ENCODE results near the gene ITCH. TPM values are rescaled to one million over a fixed set of nuclear protein-coding genes. Genes with fewer than 3 reads are reported as not detected.
"Not testable (repeated sequence)": the region's sequence is repeated elsewhere in the genome, so short reads cannot be mapped to it uniquely, and the experiment has no call there.

Gene ITCH
- total RNA-seq, 2 donors from 2014 or later: 35.6 to 40.2 TPM

- no peak overlapping the region for H3K4me3 ChIP-seq
- H3K27me3 ChIP-seq: no peaks in the 10 kb centered on the region
- H3K27ac ChIP-seq: no peak overlapping the region
- TF ChIP-seq, protein P1, sequence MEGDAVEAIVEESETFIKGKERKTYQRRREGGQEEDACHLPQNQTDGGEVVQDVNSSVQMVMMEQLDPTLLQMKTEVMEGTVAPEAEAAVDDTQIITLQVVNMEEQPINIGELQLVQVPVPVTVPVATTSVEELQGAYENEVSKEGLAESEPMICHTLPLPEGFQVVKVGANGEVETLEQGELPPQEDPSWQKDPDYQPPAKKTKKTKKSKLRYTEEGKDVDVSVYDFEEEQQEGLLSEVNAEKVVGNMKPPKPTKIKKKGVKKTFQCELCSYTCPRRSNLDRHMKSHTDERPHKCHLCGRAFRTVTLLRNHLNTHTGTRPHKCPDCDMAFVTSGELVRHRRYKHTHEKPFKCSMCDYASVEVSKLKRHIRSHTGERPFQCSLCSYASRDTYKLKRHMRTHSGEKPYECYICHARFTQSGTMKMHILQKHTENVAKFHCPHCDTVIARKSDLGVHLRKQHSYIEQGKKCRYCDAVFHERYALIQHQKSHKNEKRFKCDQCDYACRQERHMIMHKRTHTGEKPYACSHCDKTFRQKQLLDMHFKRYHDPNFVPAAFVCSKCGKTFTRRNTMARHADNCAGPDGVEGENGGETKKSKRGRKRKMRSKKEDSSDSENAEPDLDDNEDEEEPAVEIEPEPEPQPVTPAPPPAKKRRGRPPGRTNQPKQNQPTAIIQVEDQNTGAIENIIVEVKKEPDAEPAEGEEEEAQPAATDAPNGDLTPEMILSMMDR (IDR thresholded peaks at IDR 0.05): no peak
- no peaks in the 10 kb centered on the region for H3K9me3 ChIP-seq
- H3K36me3 ChIP-seq: no peaks in the 10 kb centered on the region
- DNase-seq (ENCODE audit: low spot score): no peak
- H3K4me1 ChIP-seq: no peaks in the 10 kb centered on the region
These were observed 30.7 kb upstream of the ITCH start for GRCh38 chr20:34332262-34332920.

- Histone ChIP-seq H3K4me3 (no peak overlapping the region), H3K27me3 (no peaks in the 10 kb centered on the region), H3K27ac (no peak overlapping the region), H3K4me1 (no peaks in the 10 kb centered on the region), H3K36me3 (no peaks in the 10 kb centered on the region), H3K9me3 (no peaks in the 10 kb centered on the region)
- TF ChIP-seq, protein P1 (IDR thresholded peaks at IDR 0.05): no peak
- DNase-seq (ENCODE audit: low spot score): no peak
These were observed 29.3 kb upstream of the ITCH start for GRCh38 chr20:34333786-34334185.

DNA sequence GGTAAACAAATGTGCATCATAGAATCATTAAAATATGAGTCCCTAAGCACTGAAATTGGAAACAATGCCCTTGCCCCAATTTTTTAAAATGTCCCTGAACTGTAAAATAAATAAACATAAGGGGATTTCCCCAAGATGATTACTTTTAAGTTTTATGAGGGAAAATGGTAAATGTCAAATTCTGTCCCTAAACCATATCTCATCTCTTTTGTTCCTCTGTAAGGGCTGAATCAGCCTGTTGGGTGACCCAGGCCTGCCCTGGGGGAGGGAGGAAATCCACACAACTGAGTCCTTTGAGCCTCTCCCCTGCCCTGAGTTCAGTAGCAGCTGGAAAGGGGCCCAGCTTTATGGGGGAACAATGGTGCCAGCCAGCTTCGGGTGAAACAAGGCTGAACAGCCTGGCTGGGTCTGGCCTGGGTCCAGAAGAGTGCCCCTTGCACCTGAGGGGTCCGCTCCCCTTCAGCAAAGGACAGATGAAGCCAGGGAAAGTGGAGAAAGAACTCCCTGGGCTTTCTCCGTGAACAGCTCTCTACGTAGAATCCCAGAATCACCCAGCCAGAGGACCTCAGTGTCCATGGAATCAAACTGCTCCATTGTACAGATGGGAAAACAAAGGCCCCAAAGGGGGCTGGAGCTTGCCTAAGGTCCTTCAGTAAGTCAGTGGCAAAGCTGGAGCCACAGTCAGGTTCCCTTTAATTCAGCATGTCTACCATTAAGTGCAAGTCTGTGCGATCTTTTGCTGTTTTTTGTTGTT lies 28.2 kb upstream of the ITCH start:
- Histone ChIP-seq H3K27ac (no peak overlapping the region), H3K36me3 (no peaks in the 10 kb centered on the region), H3K4me3 (no peak overlapping the region), H3K4me1 (no peaks in the 10 kb centered on the region), H3K27me3 (no peaks in the 10 kb centered on the region), H3K9me3 (no peaks in the 10 kb centered on the region)
- TF ChIP-seq, protein P1 (IDR thresholded peaks at IDR 0.05): no peak
- no peak for DNase-seq (ENCODE audit: low spot score)

DNA sequence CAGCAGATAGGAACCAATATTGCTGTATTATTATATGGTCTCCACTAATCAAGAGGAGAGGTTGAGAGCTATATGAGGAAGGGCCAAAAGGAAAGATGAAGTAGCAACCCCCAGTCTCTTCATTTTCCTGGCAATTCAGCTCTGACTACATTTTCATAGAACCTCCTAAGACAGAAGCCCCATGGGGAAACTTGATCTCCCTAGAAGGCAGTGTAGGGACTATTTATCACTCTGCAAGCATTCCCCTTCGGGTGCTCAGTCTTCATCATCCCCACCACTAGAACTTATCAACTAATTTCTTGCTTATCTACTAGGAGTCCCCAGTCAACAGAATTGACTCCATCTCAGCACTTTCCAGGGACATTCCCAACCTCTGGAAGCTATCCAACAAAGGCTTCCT lies 25.5 kb upstream of the ITCH start:
- no peaks in the 10 kb centered on the region for H3K4me1 ChIP-seq
- H3K4me3 ChIP-seq: no peak overlapping the region
- TF ChIP-seq, protein P1 (IDR thresholded peaks at IDR 0.05): no peak
- no peak overlapping the region for H3K27ac ChIP-seq
- no peaks in the 10 kb centered on the region for H3K9me3 ChIP-seq
- no peaks in the 10 kb centered on the region for H3K36me3 ChIP-seq
- no peak for DNase-seq (ENCODE audit: low spot score)
- H3K27me3 ChIP-seq: no peaks in the 10 kb centered on the region

GRCh38 chr20:34337982-34338726 lies 24.9 kb upstream of the ITCH start:
- no peaks in the 10 kb centered on the region for H3K27me3 ChIP-seq

DNA sequence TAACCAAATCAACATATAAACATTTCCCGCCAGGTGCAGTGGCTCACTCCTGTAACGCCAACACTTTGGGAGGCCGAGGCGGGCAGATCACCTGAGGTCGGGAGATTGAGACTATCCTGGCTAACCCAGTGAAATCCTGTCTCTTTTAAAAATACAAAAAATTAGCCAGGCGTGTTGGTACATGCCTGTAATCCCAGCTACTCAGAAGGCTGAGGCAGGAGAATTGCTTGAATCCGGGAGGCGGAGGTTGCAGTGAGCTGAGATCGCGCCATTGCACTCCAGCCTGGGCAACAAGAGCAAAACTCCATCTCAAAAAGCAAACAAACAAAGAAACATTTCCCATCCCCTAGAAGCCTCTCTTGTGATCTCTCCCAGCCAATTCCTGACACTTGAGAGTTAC lies 22.3 kb upstream of the ITCH start:
- H3K4me3 ChIP-seq; H3K9me3 ChIP-seq; H3K36me3 ChIP-seq; DNase-seq (ENCODE audit: low spot score); H3K4me1 ChIP-seq; H3K27me3 ChIP-seq; H3K27ac ChIP-seq: not testable (repeated sequence)

More at GRCh38 chr20:34337982-34338726, 24.9 kb upstream of the ITCH start:
- H3K27ac ChIP-seq: no peak overlapping the region
- TF ChIP-seq, protein P1 (IDR thresholded peaks at IDR 0.05): no peak
- H3K36me3 ChIP-seq: no peaks in the 10 kb centered on the region
- no peak for DNase-seq (ENCODE audit: low spot score)
- no peak overlapping the region for H3K4me3 ChIP-seq
- H3K9me3 ChIP-seq: no peaks in the 10 kb centered on the region
- no peaks in the 10 kb centered on the region for H3K4me1 ChIP-seq

GRCh38 chr20:34341199-34341598 lies 21.9 kb upstream of the ITCH start:
- not testable (repeated sequence) for H3K9me3 ChIP-seq; H3K4me1 ChIP-seq; H3K27ac ChIP-seq; H3K4me3 ChIP-seq; H3K27me3 ChIP-seq; DNase-seq (ENCODE audit: low spot score); H3K36me3 ChIP-seq
